Right cardiac atrium (tissue), 5 donors: Measurements from ENCODE around the gene PLCG2. TPM values are rescaled to one million over a fixed set of nuclear protein-coding genes. Genes with fewer than 3 reads are reported as not detected.

Source experiments
- ATAC-seq, 2 donors: fragments of 200-7000 bp; cut with Tn5 transposase; one replicate each; pipeline versions ENCODE4 v1.8.0 to v1.9.1; 2020; ENCODE audit warnings: moderate library complexity in 2 of 2, mild to moderate bottlenecking in 1 of 2
- DNase-seq, 3 donors: peaks; one replicate each; pipeline ENCODE4 v3.0.0-alpha.2; 2020
- H3K27ac ChIP-seq: one replicate; pipeline ENCODE4 v1.5.1; 2013; ENCODE audit warnings: mild to moderate bottlenecking, low read length, control low read depth, moderate library complexity
- H3K27me3 ChIP-seq: one replicate; pipeline ENCODE4 v1.6.1; 2013; ENCODE audit not compliant: control insufficient read depth, insufficient read depth
- H3K4me1 ChIP-seq: one replicate; pipeline ENCODE4 v1.6.1; 2013; ENCODE audit warnings: low read length; ENCODE audit not compliant: control insufficient read depth, insufficient read depth
- H3K4me3 ChIP-seq: one replicate; pipeline ENCODE4 v1.5.1; 2013; ENCODE audit warnings: low read length, control low read depth
- H3K9me3 ChIP-seq: one replicate; pipeline ENCODE4 v1.6.1; 2013; ENCODE audit warnings: low read length; ENCODE audit not compliant: control insufficient read depth
- WGBS: extraction: QIAGEN DNeasy Blood & Tissue Kit; methylation state at CpG from one replicate; pipeline ENCODE4 v1.1.7; 2013; 5-methylcytosine and 5-hydroxymethylcytosine counted together
- intact Hi-C, 4 donors: fragments of 100-400 bp; cut with DNase I; formaldehyde crosslinking; loops; one replicate each; pipeline versions ENCODE4 v1.11.0 to v1.14.0; 2022 to 2023
- polyA plus RNA-seq: library from polyadenylated mRNA; stranded (reverse); fragments of 200-250 nt; gene quantifications from one replicate; pipeline ENCODE4 v1.2.3, GENCODE V29; 2013
- total RNA-seq, 4 donors: library from RNA; stranded (reverse); fragmentation: NEBNext Ultra II Directional; extraction: Animal tissue kit (Norgen Biotek cat#: 25700); gene quantifications; one replicate each; pipeline ENCODE4 v1.2.1, GENCODE V29; 2021
- donor health status: healthy with polysubstance abuse.
- donor health status: DM: no; HTN: yes; CAD: no.
- donor health status: DM: no; HTN: no; CAD: no.
- donor health status: DM: no; HTN: yes; CAD: no; lungs with severe emphysema.
- donor health status: DM: yes; HTN: yes; CAD: no.

The PLCG2 gene
- total and polyA plus RNA-seq, 5 donors: 4.3 to 18.3 (median 9.7) TPM

GRCh38 chr16:81804134-81804610, 25.1 kb downstream of the PLCG2 start:
- no peak for DNase-seq
- Histone ChIP-seq H3K4me1 (peaks cover 2% of the 10 kb centered on the region), H3K27ac (no peak overlapping the region), H3K27me3 (no peaks in the 10 kb centered on the region), H3K4me3 (no peak overlapping the region), H3K9me3 (no peaks in the 10 kb centered on the region)
- WGBS: 77% methylated on average over 2 of the region's 2 CpGs
- intact Hi-C loops: no loop called here
- peak in 1 of 2 donors; percentile 57 for ATAC-seq

DNA sequence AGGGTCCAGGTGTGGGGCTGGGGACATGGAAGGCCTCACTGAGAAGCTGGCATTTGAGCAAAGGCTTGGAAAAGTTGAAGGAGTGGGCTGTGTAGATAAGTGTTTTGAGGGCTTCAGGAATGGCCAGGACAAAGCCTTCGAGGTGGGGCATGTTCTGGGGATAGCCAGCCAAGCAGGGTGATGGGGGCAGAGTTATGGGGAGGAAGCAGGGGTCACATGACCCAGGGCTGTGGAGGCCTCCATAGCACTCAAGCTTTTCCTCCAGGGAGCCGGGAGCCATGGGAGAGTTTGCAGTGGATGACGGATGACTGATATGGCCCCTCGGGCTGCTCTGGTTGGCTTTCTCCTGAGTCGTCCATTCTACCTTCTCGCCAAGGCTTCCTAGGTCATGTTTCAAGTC, 27.6 kb downstream of the PLCG2 start:
- 79% methylated on average over 6 of the region's 6 CpGs for WGBS
- ATAC-seq: no peak
- no peak for DNase-seq
- no peaks in the 10 kb centered on the region for H3K9me3 ChIP-seq
- no peak overlapping the region for H3K27ac ChIP-seq
- peaks cover 2% of the 10 kb centered on the region for H3K4me1 ChIP-seq
- intact Hi-C loops: no loop called here
- H3K27me3 ChIP-seq: no peaks in the 10 kb centered on the region
- H3K4me3 ChIP-seq: no peak overlapping the region

DNA sequence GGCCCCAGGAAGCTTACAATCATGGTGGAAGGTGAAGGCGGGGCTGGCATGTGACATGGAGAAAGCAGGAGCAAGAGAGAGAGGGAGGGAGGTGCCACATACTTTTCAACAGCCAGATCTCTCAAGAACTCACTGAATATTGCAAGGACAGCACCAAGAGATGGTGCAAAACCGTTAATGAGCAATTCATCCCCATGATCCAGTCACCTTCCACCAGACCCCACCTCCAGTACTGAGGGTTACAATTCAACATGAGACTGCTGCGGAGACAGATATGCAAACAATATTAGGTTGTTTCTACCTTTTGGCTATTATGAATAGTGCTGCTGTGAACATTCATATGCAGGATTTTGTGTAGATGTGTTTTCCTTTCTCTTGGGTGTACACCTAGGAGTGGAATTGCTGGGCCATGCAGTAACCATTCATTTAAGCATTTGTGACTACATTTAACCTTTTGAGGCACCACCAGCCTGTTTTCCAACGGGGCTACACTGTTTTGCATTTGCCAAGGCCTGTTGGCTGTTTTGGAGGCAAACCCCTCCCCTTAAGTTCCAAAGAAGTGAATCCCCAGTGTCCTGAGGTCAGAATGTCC, 28.8 kb downstream of the PLCG2 start:
- Histone ChIP-seq H3K4me3 (no peak overlapping the region), H3K27ac (no peak overlapping the region), H3K4me1 (peaks cover 2% of the 10 kb centered on the region), H3K9me3 (no peaks in the 10 kb centered on the region), H3K27me3 (no peaks in the 10 kb centered on the region)
- DNase-seq: no peak
- no peak for ATAC-seq
- intact Hi-C loops: no loop called here
- whole genome bisulfite sequencing: 65% methylated on average over 4 of the region's 4 CpGs

- no peak overlapping the region for H3K27ac ChIP-seq
- H3K27me3 ChIP-seq: no peaks in the 10 kb centered on the region
- no peak for DNase-seq
- no peaks in the 10 kb centered on the region for H3K9me3 ChIP-seq
- H3K4me3 ChIP-seq: no peak overlapping the region
- ATAC-seq: no peak
- WGBS: 82% methylated on average over 3 of the region's 3 CpGs
- H3K4me1 ChIP-seq: peaks cover 2% of the 10 kb centered on the region
- intact Hi-C loops: no loop called here
Measured at GRCh38 chr16:81808933-81809480, 29.9 kb downstream of the PLCG2 start.

GRCh38 chr16:81809567-81809966, 30.5 kb downstream of the PLCG2 start:
- no peak overlapping the region for H3K27ac ChIP-seq
- H3K27me3 ChIP-seq: no peaks in the 10 kb centered on the region
- intact Hi-C loops: no loop called here
- no peak for ATAC-seq
- WGBS: 80% methylated on average over 4 of the region's 4 CpGs
- H3K9me3 ChIP-seq: no peaks in the 10 kb centered on the region
- peaks cover 1% of the 10 kb centered on the region for H3K4me1 ChIP-seq
- no peak for DNase-seq
- no peak overlapping the region for H3K4me3 ChIP-seq

- H3K27ac ChIP-seq: no peak overlapping the region
- no peaks in the 10 kb centered on the region for H3K4me1 ChIP-seq
- intact Hi-C loops: no loop called here
- DNase-seq: no peak
- H3K27me3 ChIP-seq: no peaks in the 10 kb centered on the region
- no peaks in the 10 kb centered on the region for H3K9me3 ChIP-seq
- 79% methylated on average over 2 of the region's 2 CpGs for WGBS
- no peak for ATAC-seq
- H3K4me3 ChIP-seq: no peak overlapping the region
Measured at GRCh38 chr16:81810361-81810760, 31.3 kb downstream of the PLCG2 start.

DNA sequence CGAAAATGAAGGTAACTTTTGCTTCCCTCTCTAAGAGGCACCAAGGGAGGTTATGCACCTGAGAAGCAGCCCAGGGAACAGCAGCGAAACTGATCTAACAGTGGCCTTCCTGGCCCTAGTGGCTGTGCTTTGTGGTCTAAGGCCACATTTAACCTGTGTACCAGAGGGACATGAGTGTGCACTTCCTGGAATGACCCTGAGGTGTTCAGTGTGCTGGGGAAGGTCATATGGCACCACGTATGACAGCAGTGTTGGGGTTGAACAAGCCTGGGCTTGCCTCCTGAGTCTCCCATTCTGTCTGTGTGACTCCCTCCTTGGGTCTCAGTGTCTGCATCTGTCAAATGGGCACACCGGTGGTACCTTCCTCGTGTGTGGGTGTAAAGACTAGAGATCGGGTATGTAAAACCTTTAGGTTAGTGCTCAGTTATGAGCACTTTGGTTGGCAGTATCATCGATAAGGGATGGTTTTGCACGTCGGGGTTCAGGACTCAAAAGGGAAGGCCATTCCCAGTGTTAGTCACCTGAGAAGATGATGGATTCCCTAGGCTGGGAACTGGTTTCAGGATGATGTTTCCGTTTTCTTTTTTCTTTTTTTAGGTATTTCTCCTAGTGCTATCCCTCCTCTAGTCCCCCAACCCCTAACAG, 31.9 kb downstream of the PLCG2 start:
- no peak for DNase-seq
- no peaks in the 10 kb centered on the region for H3K4me1 ChIP-seq
- no peak overlapping the region for H3K27ac ChIP-seq
- no peaks in the 10 kb centered on the region for H3K9me3 ChIP-seq
- ATAC-seq: no peak
- H3K4me3 ChIP-seq: no peak overlapping the region
- H3K27me3 ChIP-seq: no peaks in the 10 kb centered on the region
- intact Hi-C loops: no loop called here
- 83% methylated on average over 10 of the region's 10 CpGs for WGBS

DNA sequence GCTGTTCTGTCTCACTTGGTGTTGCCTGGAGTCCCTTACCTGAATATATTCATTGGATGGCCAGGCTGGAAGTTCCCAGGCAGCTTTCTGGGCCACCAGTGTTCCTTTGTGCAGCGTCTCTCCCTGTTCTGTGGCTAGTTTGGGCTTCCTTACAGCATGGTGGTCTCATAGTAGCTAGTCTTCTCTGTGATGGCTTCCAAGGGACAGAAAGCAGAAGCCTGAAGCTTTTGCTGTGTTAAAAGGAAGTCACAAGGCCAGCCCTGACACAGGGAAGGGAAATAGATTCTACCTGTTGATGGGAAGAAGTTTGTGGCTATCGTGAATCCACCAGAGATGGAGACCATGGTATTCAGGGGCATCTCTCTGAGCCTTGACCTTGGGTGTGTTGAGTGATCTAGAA, 34.6 kb downstream of the PLCG2 start:
- intact Hi-C loops: no loop called here
- DNase-seq (no peak), ATAC-seq (no peak)
- H3K4me1 ChIP-seq: peaks cover 4% of the 10 kb centered on the region
- no peak overlapping the region for H3K27ac ChIP-seq
- no peaks in the 10 kb centered on the region for H3K9me3 ChIP-seq
- H3K4me3 ChIP-seq: no peak overlapping the region
- no peaks in the 10 kb centered on the region for H3K27me3 ChIP-seq
- WGBS: 85% methylated on average over 2 of the region's 2 CpGs

- ATAC-seq (no peak), DNase-seq (no peak)
- WGBS: 75% methylated on average over 5 of the region's 5 CpGs
- intact Hi-C loops: no loop called here
- no peak overlapping the region for H3K27ac ChIP-seq
- H3K4me3 ChIP-seq: no peak overlapping the region
- H3K9me3 ChIP-seq: no peaks in the 10 kb centered on the region
- peaks cover 6% of the 10 kb centered on the region for H3K4me1 ChIP-seq
- no peaks in the 10 kb centered on the region for H3K27me3 ChIP-seq
Measured at GRCh38 chr16:81814751-81815428, 35.8 kb downstream of the PLCG2 start.

DNA sequence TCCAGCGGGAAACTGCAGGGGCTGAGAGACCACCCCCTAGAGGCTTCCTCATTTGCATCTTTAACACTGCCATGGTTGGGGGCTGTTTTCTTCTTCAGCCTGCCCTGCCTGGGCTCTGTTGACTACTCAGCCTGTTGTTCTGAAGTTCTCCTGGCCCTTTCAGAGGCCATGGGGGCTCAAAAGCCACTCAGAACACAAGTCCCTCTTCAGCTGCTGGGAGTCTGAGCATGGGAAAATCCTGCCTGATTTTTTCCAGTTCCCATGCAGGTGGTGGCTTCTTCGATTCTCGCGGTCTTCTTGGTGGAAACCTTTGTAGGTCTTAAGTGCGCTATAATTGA, 36.3 kb downstream of the PLCG2 start:
- ATAC-seq (no peak), DNase-seq (no peak)
- H3K4me3 ChIP-seq: no peak overlapping the region
- H3K9me3 ChIP-seq: no peaks in the 10 kb centered on the region
- WGBS: 76% methylated on average over 5 of the region's 5 CpGs
- H3K27ac ChIP-seq: no peak overlapping the region
- intact Hi-C loops: no loop called here
- no peaks in the 10 kb centered on the region for H3K27me3 ChIP-seq
- H3K4me1 ChIP-seq: peaks cover 6% of the 10 kb centered on the region

DNA sequence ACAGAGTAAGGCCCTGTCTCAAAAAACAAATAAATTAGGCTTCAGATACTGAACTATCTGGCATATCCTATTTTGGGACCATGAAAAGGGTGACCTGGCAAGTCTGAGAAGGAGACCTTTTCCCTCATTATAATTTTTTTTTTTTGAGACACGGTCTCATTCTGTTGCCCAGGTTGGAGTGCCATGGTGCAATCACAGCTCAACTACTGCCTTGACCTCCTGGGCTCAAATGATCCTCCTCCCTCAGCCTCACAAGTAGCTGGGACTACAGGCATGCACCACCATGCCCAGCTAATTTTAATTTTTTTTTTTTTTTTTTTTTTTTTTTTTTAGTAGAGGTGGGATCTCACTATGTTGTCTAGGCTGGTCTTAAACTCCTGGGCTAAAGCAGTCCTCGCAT, 37.3 kb downstream of the PLCG2 start:
- Histone ChIP-seq H3K4me1 (peaks cover 6% of the 10 kb centered on the region), H3K9me3 (no peaks in the 10 kb centered on the region), H3K27ac (no peak overlapping the region), H3K27me3 (no peaks in the 10 kb centered on the region), H3K4me3 (no peak overlapping the region)
- 98% methylated on average over 2 of the region's 2 CpGs for WGBS
- intact Hi-C loops: no loop called here
- DNase-seq (no peak), ATAC-seq (no peak)
